Stimulated activated CD4-positive, alpha-beta T cell treated with anti-CD3 and anti-CD28 coated beads, Interleukin-12 subunit alpha, Interleukin-12 subunit beta, amount 100 ng/mL, for 4 hours (primary cell): ENCODE measurements around the gene PLA2G4D.

Source experiments
- DNase-seq: peaks from one replicate; pipeline ENCODE4 v3.0.0-alpha.2; 2020

Gene PLA2G4D

DNA sequence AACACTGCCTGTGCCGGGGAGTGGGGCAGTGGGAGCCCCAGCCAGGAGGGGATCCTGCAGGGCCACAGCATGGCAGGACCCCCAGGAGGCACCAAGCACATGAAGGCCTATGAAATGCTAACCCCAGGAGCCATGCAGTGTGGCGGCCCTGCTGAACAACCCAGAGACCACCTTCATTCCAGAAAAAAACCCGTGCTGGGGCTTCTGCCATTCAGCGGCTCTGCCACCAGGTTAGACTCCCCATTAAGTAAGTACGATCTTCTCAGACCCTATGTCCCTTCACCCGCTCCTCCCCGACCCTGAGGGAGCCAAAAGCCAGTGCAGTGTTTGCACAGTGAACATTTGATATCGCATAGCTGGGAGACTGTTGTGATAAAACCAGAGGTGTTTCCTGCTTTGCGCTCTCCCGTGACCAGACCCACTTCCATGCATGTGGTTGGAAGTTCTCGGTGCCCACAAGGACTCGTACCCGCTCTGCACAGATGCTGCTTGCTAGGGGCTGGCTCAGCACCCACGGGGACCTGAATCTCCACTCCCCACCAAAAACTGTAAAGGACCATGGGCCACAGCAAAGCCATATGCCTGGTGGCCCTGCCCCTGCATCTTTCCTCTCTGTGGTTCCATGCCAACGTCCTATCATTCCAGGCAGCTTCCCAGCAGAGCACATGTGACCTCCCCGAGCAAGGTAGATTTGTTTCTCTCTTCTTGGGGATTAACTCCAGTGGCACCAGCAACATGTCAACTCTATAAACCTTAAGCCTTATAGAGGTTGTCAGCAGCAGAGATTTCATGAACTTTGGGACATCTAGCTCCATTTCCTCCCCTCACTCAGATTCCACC lies 5.3 kb downstream of the PLA2G4D start:
- no peak for DNase-seq

DNA sequence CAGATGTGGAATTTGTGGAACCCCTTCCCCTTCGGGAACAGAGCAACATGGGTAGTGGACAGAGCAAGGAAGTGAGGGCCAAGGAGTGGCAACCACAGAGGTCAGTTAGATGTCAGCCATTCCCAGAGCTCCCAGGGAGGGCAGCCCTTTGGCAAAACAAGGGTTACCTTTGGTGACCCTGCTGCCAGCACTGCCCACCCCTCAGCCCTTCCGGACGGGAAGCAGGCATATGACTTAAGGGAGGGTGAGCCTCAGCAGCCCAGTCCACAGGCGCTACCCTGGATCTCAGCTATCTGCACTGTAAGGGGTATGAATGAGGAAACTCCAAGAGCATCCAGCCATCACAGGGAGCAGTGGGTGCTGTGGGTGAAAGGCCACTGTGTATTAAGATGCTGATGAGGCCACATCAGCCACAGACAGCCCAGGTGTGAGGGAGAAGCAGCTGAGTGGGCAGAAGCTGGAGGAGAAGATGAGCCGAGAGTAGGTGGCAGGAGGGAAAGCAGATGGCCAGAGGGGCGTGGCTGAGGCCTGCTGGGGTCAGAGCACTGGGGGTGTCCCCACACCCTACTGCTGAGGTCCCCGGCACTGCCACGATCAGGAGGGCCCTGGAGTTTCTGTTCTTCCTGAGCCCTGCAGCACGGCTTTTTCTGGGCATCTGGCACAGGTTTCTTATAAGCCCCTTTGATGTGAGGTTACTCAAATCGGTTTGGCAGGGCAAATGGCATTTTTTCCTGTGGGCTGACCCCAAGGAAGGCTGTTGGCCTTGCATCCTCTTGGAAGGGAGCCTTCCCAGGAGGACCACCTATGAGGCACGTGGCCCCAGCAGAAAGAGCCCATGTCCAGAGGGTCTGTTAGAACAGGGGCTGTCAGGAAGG lies 6.2 kb downstream of the PLA2G4D start:
- DNase-seq, result no peak

DNA sequence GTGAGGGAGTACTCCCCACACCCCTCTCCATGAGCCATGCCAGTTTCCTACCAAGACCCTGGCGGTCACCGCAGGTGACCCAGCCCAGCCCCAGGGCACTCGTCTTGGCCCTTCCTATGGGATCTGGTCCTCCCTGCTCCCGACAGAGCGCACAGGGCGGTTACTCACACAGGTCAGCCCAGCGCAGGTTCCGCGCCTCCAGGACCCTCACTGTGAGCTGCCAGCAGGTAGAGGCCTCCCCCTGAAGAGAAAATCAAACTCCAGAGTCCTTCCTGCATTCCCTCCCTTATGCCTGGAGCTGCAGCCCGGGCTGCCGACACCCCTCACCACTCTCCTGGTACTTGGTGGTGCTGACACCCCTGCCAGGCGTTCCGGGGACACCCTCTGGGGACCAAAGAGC lies 6.9 kb downstream of the PLA2G4D start:
- no peak for DNase-seq

DNA sequence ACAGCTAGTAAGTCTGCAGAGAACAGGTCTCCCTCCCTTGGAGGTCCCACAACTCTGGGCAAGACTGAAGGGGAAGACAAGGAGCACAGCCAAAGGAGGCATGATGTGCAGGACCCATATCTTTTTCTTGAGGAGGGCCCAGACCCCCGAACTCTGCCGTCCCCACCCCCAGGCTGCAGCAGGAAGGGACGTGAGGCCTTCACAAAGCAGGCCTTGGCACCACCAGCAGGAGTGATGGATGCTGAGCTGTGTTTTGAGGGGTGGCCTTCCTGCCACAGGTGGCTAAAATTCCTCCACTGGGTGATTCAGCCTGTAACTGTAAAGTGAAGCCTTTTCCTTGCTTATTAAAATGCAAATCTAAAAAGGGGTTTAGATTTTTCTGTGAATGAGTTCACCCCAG lies 8.6 kb downstream of the PLA2G4D start:
- DNase-seq, result no peak

DNA sequence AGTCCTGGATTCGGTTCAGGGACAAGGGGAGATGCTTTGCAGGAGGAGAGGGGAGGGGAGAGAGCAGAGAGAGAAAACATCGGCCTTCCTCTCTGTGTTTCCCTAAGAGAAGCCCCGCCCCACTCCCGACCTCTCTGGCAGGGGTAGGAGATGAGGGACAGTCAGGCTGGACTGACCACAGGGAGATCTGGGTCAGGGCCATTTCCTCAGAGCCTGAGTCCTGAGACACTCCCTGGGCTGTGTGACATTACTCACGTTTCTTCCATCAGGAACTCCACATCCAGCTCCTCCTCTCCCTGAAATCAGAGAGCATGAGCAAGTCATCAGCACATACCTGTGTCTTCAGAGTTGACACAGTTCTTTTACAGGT lies 9.1 kb downstream of the PLA2G4D start:
- no peak for DNase-seq

DNA sequence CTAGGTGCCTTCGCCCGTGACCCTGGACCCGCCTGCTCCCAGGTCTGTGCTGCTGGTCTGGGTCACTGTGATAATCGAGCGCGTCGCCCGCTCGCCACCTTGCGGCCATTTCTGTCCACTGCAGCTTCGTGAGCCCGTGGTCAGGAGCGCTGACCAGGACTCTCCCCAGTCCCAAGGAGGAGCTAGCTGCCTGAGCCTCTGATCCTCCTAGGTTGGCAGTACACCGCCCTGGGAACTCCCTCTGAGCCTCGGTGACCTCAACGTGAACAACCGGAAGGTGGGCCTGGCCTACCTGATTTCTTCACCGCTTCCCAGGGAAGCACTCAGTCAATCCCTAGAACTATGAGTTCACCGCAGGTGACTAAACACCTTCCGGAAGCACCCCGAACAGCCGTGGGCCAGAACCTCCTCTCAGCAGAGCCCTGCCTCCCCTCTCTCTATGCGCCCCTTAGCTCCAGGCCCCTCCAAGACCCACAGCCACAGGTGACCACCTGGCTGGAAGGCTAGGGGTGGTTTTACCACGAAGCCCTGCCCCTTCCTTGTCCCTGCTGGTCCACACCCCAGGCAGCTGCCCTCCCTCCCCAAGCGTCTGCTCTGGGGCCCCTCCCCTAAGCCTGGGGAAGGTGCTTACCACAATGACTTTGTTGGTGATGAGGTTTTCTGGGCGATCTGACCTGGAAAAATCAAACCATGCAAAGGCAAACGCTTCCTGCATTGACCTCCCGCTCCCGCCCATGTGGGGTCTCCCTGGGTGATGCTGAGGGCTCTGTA lies 9.7 kb downstream of the PLA2G4D start:
- peak; percentile 38 for DNase-seq

DNA sequence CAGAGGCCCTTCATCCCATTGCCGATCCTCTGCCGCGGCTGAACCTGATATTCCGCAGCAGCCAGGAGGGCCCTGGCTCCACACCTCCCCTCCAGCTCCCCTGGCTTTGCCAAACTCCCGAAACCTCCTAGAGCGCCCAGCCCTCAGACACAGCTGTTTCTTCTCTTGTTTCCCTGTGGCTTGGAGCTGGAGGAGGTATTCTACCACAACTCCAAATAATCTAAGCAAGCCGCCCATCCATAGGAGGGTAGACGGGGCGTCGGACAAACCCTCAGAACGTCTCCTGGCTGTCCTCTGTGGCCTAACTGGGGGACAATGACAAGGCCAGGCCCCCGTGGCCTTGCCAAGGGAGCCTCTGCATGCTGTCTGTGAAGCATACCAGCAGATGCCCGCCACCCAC lies 10.4 kb downstream of the PLA2G4D start:
- DNase-seq, result no peak

DNA sequence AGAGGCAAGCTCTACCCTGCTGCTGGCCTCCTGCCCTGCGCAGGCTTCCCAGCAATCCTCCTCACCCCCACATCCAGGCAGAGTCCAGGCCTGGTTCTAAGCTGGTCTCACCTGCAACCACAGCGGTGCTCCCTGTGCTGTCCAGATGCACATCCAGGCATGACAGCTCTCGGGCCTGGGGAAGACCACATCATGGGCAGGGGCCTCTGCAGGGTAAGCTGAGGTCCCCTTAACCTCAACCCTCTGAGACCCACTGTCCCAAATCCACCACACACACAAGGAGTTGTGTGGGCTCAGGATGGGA lies 10.8 kb downstream of the PLA2G4D start:
- no peak for DNase-seq

DNA sequence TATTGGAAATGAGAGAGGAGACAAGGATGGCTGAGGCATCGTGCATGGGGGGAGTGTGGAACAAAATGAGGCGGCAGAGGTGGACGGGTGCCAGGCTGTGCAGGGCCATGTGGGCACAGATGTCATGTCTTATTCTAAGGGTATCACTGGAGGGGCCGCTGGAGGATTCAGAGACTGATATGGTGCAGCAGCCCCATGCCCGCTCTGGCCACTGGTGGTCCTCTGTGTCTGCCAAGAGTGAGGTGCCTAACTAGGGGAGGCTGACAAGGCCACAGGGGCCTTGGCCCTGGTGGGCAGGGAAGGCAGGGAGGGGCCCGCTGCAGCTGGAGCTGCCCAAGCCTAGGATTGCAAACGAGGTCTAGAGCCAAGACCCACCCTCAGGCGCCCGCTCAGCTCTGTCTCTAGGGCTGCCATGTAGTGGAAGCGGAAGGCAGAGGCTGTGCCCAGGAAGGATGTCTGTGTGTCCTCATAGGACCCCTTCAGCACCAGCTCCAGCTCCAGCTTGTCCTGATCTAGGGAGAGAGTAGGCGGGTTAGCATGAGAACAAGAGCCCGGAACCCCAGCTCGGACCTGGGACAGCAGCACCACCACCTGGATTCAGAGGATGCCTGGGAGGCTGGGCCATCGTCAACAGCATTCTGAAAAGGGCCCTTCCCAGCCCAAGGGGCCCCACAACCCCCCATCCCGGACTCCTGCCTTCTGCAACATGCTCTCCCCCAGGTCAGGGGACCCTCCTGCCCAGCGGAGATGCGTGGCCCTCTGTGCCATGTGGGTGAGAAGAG lies 11.3 kb downstream of the PLA2G4D start:
- no peak for DNase-seq

DNA sequence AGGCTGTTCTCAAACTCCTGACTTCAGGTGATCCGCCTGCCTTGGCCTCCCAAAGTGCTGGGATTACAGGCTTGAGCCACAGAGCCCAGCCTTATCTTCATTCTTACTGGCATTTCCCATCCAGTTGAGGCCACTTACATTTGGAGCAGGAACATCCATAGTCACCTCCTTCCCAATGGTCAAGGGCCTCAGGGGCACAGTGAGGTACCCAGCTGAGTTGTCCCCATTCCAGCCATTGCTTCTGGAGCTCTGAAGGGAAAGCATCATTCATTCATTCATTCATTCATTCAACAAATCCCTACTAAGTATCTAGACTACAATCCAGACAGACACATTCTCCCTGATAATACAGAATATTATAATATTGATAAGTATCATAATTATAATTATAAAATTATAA lies 12.2 kb downstream of the PLA2G4D start:
- no peak for DNase-seq

DNA sequence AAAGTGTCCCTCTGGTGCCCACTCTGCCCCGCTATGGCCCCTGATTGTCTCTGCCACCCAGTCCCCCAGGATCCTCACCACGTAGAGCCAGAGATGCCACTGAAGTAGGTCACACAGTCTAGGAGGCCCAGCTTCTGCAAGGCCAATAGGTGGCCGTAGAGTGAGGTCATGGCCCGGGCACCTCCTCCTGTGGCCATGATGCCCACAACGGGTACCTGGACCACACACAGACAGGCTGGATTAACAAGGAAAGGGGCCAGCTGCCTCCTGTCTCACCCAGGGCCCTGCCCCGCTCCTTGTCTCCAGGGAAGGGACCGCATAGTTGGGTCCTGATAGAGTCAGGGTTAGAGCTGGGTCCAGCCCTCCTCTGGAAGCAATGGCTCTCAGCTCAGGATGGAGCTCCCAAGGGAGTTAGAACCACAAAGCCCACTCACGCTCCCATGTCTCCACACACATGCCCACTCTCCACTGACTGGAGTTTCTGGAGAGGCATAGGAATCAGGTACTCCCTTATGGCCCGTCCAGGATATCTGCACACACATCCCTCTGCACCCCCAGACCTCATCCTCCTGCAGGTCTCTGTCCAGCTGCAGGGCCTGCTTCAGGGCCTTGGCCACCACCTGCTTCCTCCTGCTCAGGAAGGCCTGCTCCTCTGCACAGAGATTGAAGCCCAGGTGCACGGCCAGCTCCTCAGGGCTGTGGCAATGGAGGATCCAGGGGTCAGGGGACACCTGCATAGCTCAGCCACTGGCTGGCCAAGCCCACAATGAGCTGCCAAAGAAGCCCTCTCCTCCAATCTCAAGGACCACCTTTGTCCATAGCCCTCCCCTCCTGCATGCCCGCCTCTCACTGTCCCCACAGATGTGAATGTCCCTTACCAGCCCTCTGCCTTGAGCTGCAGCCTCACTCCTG lies 13.2 kb downstream of the PLA2G4D start:
- DNase-seq, result no peak

DNA sequence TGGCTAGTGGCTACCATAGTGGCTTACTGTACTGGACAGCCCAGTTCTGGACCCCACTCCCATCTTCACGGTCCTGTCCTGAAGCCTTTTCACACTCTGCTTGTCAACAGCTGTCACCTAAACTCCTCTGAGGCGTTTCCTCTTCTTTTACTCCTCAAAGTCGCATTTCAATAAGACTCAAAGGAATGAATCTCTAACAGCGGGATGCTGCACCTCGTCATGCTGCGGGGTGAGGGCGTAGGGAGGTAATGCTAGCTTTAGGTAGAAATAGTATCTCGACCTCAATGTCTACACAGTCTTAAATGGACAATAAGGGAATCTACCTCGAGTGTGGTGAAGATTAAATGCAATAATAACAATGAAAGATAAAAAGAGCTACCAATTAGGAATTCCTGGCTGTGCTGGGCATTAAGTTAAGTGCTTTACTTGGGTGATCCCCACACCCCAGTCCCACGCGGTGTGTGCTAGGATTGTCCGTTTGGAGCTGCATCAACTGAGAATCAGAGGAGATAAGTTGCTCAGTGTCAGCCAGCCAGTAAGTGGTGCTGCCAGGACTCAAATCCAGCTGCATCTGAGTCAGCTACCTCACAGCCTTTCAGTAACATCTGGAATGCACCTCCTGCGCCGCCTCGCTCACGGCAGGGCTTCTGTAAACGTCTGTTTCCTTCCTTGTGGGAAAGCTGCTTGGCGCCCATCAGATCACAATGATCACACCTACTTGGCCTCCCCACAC lies 14.0 kb downstream of the PLA2G4D start:
- no peak for DNase-seq

DNA sequence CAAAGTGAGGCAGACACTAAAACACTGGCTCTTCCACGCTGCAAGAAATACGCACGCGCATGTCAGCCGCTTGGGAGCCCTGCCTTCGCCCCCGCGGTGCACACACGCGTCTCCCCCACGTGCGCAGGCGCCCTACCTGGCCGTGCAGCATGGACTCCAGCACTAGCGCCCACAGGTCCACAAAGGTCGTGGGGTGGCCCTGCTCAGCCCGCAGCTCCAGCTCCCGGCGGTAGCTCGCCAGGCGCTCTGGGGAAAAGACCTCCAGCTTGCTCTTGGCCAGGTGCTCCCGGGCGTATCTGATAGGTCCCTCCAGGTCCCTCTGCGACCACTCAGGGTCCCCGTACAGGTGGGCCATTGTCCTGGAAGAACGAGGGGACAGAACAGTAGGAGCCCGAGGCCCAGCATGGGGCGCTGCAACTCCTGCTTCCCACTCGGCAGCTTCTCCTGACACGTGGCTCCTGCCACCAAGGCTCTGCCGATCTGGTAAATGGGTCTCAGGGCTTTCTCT lies 14.9 kb downstream of the PLA2G4D start:
- DNase-seq, result no peak

DNA sequence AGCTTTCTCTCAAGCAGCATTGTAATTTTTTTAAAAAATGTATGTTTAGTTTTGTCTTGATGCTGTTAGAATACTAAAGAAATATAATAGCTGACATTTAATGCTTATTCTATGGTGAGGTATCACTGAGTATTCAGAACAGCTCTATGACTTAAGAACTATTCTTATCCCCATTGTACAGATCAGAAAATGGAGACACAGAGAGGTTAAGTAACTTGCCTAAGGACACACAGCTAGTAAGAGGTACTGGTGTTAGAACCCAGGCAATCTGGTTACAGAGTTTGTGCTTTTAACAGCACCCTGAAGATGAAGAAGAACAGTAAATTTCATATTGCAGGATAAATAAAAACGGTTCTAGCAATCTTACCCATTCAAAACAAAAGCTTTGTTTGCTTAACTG lies 15.5 kb downstream of the PLA2G4D start:
- DNase-seq, result no peak

DNA sequence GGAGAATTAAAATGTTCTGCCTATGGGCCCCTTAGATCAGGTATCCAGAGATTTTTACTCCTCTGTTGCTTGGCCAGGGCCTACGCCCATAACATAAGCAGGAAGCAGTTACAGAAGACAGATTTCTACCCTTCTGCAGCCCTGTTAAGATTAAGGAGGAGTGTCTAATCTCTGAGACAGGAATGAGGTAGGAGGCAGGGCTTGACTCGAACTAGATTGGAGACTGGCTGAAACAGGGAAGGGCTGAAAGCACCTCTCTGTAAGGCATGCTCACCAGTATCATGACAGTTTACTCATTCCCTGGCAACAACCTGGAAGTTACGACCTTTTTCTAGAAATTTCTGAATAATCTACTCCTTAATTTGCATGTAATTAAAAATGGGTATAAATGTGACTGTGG lies 16.7 kb downstream of the PLA2G4D start:
- no peak for DNase-seq

DNA sequence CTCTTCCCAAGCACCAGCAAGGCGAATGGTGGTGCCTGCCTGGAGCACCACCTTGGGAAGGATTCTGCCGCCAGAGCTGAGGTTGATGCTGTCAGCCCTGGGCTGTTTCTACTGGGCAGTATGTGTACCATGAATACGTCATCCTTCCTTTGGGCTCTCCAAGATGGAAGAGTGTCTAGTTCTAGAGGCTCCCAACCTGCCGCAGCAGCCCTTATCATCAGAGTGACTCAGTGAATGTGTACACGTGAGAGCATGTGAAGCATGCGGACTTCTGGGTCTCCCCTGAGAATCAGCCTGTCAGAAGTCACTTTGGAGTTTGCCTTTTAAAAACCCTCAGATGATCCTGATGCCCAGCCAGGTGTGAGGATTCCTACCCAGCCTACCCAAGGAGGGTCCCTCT lies 20.9 kb downstream of the PLA2G4D start:
- DNase-seq, result no peak

DNA sequence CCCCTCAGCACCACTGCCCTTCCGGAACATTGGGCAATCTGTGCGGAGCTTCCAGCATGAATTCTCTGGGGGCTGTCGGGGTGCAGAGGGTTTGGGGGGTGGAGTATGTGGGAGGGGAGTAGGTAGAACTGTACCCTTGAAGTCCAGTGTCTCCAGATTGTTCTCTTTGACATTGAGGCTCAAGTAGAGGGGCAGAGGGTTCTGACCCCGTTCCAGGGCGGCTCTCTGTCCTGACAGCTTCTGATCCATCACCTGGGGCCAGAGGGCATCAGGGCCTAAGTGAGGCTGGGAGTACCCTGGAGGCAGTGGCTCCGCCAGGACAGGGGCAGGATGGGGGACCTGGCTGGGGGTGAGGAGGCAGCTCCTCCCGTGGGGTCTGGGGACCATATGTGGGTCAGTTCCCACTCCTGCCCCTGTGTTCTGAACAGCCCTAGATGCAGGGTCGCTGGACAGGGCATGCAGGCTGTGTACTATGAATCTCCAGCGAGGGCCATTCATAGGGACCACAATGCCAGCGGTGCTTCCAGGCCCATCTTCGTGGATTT lies 22.1 kb downstream of the PLA2G4D start:
- no peak for DNase-seq

DNA sequence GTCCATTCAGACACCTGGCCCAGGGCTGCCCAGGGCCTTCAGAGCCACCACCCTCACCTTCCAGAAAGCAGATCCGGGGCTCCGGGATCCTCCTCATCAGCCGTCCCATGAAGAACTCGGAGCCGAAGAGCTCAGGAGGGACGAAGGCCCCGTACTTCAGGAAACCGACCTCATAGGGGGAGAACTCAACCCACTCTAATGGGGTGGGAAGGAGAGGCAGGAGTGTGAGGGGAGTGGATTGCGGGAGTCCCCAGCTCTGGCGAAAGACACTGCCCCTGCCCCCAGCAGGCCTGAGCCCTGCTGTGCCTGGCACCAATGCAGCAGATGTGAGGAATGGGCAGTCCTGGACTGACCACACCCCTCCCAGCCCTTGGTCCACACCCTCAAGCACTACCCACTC lies 22.6 kb downstream of the PLA2G4D start:
- DNase-seq, result no peak

DNA sequence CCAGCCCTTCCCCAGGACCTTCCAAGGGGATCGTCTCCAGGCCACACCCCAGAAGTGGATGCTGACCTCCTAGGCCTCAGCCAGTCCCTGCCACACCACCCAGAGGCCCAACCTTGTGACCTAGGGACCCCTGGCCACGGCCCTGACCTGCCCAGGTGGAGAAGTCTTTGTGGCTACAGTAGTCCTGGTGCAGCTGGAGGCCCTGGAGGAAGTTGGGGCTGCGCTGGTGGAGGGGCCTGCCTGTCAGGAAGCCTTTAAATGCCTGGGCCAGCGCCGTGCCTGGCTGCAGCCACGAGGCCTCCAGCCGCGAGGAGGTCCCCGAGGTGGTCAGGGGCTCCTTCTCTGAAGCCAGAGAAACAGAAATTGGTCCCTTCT lies 23.4 kb downstream of the PLA2G4D start:
- no peak for DNase-seq

DNA sequence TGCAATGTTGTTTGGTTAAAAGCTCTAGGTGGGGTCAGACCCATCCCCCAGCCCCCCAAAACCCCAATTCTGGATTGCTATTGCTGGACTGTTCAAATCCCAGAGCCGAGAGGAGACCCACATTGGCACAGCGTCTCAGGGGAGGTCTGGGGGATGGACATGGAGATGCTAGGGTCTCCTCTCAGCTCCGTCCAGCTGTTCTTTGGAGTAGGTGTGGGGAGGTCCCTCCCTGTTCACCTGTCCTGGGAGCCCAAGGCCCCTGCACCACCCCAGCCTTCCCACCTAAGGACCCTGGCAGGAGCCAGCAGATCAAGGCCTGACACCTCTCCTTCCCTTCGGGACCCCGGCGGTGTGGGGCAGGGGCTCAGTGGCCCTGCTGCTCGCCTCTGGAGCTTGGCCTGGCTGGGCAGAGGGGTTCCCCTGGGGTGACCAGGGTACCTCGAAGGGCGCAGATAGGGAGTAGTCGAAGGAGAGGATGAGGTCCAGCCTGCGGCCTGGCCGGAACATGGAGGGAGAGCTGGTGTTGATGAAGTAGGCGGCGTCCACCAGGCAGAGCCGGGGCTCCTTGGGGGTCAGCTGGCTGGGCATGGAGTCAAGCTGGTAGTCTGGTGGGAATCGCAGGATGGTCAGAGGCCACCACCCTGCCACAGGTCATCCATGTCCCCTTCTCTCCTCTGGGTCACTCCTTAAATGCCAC lies 23.9 kb downstream of the PLA2G4D start:
- DNase-seq, result no peak
